Neural cell (in vitro differentiated cells): ENCODE data around the gene KRT6A. TPM values are rescaled to one million over a fixed set of nuclear protein-coding genes. Genes with fewer than 3 reads are reported as not detected.

Experiments used
- H2AFZ ChIP-seq: fragments of 200-600, 300-800 bp; sonication (generic), shearing (Covaris generic); 2 replicates; pipeline ENCODE4 v1.6.0; 2014; ENCODE audit warnings: low read depth, mild to moderate bottlenecking, antibody characterized with exemption, low read length, moderate library complexity
- H3F3A ChIP-seq: fragments of 200-600 bp; shearing (Covaris generic); 2 replicates; pipeline ENCODE4 v1.6.1; 2016; ENCODE audit warnings: mild to moderate bottlenecking, moderate library complexity, mixed read lengths, antibody characterized with exemption, low read length; ENCODE audit not compliant: insufficient read depth, poor library complexity, severe bottlenecking
- H3K27ac ChIP-seq: fragments of 200-600, 300-800 bp; sonication (generic), shearing (Covaris generic); 2 replicates; pipeline ENCODE4 v1.5.1; 2014; ENCODE audit warnings: mild to moderate bottlenecking, low read length, moderate library complexity
- H3K27me3 ChIP-seq: fragments of 300-800, 200-600 bp; sonication (generic), shearing (Covaris generic); 2 replicates; pipeline ENCODE4 v1.6.0; 2014; ENCODE audit warnings: mild to moderate bottlenecking, low read depth, low read length, moderate library complexity; ENCODE audit not compliant: insufficient read depth
- H3K36me3 ChIP-seq: fragments of 300-800, 200-600 bp; sonication (generic), shearing (Covaris generic); 2 replicates; pipeline ENCODE4 v1.5.1; 2014; ENCODE audit warnings: mild to moderate bottlenecking, antibody characterized with exemption, low read length, moderate library complexity; ENCODE audit not compliant: insufficient read depth
- H3K4me2 ChIP-seq: fragments of 300-800, 200-600 bp; sonication (generic), shearing (Covaris generic); 2 replicates; pipeline ENCODE4 v1.6.0; 2014; ENCODE audit warnings: mild to moderate bottlenecking, low read length
- H3K4me3 ChIP-seq: fragments of 300-800, 200-600 bp; sonication (generic), shearing (Covaris generic); 2 replicates; pipeline ENCODE4 v1.5.1; 2014; ENCODE audit warnings: mild to moderate bottlenecking, low read length, moderate library complexity
- H3K79me2 ChIP-seq: fragments of 200-600 bp; shearing (Covaris generic); replicated peaks from 2 replicates; pipeline ENCODE4 v1.6.0; 2014; ENCODE audit warnings: mild to moderate bottlenecking, low read length, moderate library complexity; ENCODE audit not compliant: insufficient read depth
- H3K9ac ChIP-seq: fragments of 300-800, 200-600 bp; sonication (generic), shearing (Covaris generic); 2 replicates; pipeline ENCODE4 v1.6.1; 2016; ENCODE audit warnings: mild to moderate bottlenecking, low read length, mixed read lengths
- H3K9me2 ChIP-seq: fragments of 200-600 bp; shearing (Covaris generic); 2 replicates; pipeline ENCODE4 v1.6.1; 2016; ENCODE audit warnings: mild to moderate bottlenecking, low read length, mixed read lengths; ENCODE audit not compliant: insufficient read depth
- H3K9me3 ChIP-seq: fragments of 200-600, 300-800 bp; sonication (generic), shearing (Covaris generic); 2 replicates; pipeline ENCODE4 v1.6.1; 2016; ENCODE audit warnings: mild to moderate bottlenecking, mixed run types, low read length, moderate library complexity, mixed read lengths
- H4K20me1 ChIP-seq: fragments of 200-600 bp; shearing (Covaris generic); 2 replicates; pipeline ENCODE4 v1.6.1; 2016; ENCODE audit warnings: mild to moderate bottlenecking, mixed run types; ENCODE audit not compliant: insufficient read depth
- CTCF ChIP-seq: fragments of 450-650 bp; IDR thresholded peaks from 2 replicates; pipeline ENCODE4 v1.5.1; 2014; ENCODE audit warnings: antibody characterized with exemption, mild to moderate bottlenecking, moderate library complexity; ENCODE audit not compliant: poor library complexity, severe bottlenecking
- EP300 ChIP-seq: fragments of 450-650 bp; conservative IDR thresholded peaks from 2 replicates; pipeline ENCODE4 v1.6.1; 2014; ENCODE audit warnings: antibody characterized with exemption, mild to moderate bottlenecking, moderate library complexity; ENCODE audit not compliant: poor library complexity, severe bottlenecking
- EZH2 ChIP-seq: fragments of 200-600, 300-800 bp; shearing (Covaris generic), sonication (generic); IDR thresholded peaks from 2 replicates; pipeline ENCODE4 v1.6.1; 2014; ENCODE audit warnings: antibody characterized with exemption, low read length, borderline replicate concordance, mild to moderate bottlenecking; ENCODE audit not compliant: insufficient read depth, poor library complexity, severe bottlenecking
- MXI1 ChIP-seq: fragments of 450-650 bp; conservative IDR thresholded peaks from 2 replicates; pipeline ENCODE4 v1.6.1; 2014; ENCODE audit warnings: antibody characterized with exemption, mild to moderate bottlenecking; ENCODE audit not compliant: poor library complexity, severe bottlenecking
- POLR2AphosphoS5 ChIP-seq: IDR thresholded peaks from 2 replicates; pipeline ENCODE4 v1.6.1; 2012
- RAD21 ChIP-seq: fragments of 450-650 bp; conservative IDR thresholded peaks from 2 replicates; pipeline ENCODE4 v1.6.1; 2014; ENCODE audit warnings: antibody characterized with exemption, mild to moderate bottlenecking, moderate library complexity
- REST ChIP-seq: IDR thresholded peaks from 2 replicates; pipeline ENCODE4 v1.6.1; 2012; ENCODE audit warnings: borderline replicate concordance
- SMC3 ChIP-seq: fragments of 450-650 bp; conservative IDR thresholded peaks from 2 replicates; pipeline ENCODE4 v1.6.1; 2014; ENCODE audit warnings: antibody characterized with exemption, mild to moderate bottlenecking, moderate library complexity; ENCODE audit not compliant: poor library complexity
- TAF1 ChIP-seq: IDR thresholded peaks from 2 replicates; pipeline ENCODE4 v1.6.1; 2012; ENCODE audit warnings: low read depth
- polyA plus RNA-seq: library from polyadenylated mRNA; depleted of rRNA; stranded (reverse); fragments of >200 nt; gene quantifications from 2 replicates; pipeline ENCODE4 v1.2.3, GENCODE V29; 2014

KRT6A gene
- polyA plus RNA-seq, 1 donor from 2014 or later: not detected

DNA sequence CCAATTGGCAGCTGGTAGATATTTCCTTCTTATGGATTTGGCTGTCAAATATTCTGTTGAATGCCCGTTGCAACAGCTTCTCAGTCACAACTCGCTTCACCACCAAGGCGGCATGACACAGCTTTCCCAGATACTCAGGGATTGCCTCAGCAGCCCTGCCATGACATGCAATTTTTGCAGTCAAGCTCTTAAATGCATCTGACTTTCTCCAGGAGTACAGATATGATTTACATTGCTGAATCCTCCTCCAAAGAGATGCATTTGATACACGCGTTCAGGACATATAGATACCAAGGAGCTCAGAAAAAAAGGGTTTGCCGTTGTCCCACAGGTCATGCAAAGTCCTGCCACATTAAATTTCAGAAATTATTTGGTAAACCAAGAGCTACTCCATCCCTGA lies 20.7 kb upstream of the KRT6A start:
- Histone ChIP-seq H3K27ac (no peak overlapping the region), H3F3A (no peaks in the 10 kb centered on the region), H4K20me1 (no peaks in the 10 kb centered on the region), H3K36me3 (no peaks in the 10 kb centered on the region), H3K4me3 (no peak overlapping the region), H3K9me3 (no peaks in the 10 kb centered on the region), H2AFZ (no peak overlapping the region), H3K9ac (no peak overlapping the region), H3K4me2 (no peak overlapping the region), H3K27me3 (no peaks in the 10 kb centered on the region), H3K79me2 (no peaks in the 10 kb centered on the region), H3K9me2 (no peaks in the 10 kb centered on the region)
- TF ChIP-seq REST: no peak
- no peak for TF ChIP-seq EP300
- TF ChIP-seq EZH2: no peak
- no peak for TF ChIP-seq SMC3
- TF ChIP-seq MXI1: no peak
- TF ChIP-seq RAD21: no peak
- no peak for TF ChIP-seq POLR2AphosphoS5
- TF ChIP-seq CTCF: no peak
- no peak for TF ChIP-seq TAF1

GRCh38 chr12:52508211-52508610 lies 15.2 kb upstream of the KRT6A start:
- no peaks in the 10 kb centered on the region for H4K20me1 ChIP-seq
- no peak overlapping the region for H2AFZ ChIP-seq
- H3F3A ChIP-seq: no peaks in the 10 kb centered on the region
- no peak overlapping the region for H3K4me2 ChIP-seq
- TF ChIP-seq RAD21: no peak
- TF ChIP-seq TAF1: no peak
- no peak for TF ChIP-seq REST
- no peak for TF ChIP-seq MXI1
- TF ChIP-seq POLR2AphosphoS5: no peak
- no peak for TF ChIP-seq CTCF
- no peak for TF ChIP-seq EP300
- TF ChIP-seq EZH2: no peak
- no peak for TF ChIP-seq SMC3
- H3K9me3 ChIP-seq: no peaks in the 10 kb centered on the region
- H3K4me3 ChIP-seq: no peak overlapping the region
- H3K36me3 ChIP-seq: no peaks in the 10 kb centered on the region
- H3K9me2 ChIP-seq: no peaks in the 10 kb centered on the region
- no peaks in the 10 kb centered on the region for H3K79me2 ChIP-seq
- H3K9ac ChIP-seq: no peak overlapping the region
- H3K27ac ChIP-seq: no peak overlapping the region
- no peaks in the 10 kb centered on the region for H3K27me3 ChIP-seq
